Colon (tissue), 2 donors: ENCODE measurements around the gene EPYC.
"Not testable (repeated sequence)": the region's sequence is repeated elsewhere in the genome, so short reads cannot be mapped to it uniquely, and the experiment has no call there.

ENCODE experiments used
- FAIRE-seq: peaks from 2 replicates; lab custom pipeline; 2012; peaks lifted over from hg19 to GRCh38; lab: Jason Lieb, UNC
- donor health status: control.
- donor health status: control.

Gene EPYC

DNA sequence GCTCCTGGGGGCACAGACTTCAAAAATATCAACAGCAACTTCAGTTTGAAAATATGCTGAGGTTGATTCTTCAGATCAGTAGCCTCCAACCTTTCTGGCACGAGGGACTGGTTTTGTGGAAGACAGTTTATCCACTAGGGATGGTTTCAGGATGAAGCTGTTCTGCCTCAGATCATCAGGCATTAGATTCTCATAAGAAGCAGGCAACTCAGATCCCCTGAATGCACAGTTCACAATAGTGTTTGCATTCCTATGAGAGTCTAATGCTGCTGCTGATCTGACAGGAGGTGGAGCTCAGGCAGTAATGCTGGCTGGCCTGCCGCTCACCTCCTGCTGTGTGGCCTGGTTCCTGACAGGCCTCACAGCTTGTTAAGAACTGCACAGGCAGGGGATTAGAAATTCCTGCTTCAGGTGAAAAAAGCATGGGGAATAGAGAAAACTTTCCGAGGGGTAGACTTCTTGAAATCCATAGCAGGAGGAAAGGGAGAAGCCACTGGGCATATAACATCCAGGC, 12.8 kb downstream of the EPYC start:
- FAIRE-seq = no peak

DNA sequence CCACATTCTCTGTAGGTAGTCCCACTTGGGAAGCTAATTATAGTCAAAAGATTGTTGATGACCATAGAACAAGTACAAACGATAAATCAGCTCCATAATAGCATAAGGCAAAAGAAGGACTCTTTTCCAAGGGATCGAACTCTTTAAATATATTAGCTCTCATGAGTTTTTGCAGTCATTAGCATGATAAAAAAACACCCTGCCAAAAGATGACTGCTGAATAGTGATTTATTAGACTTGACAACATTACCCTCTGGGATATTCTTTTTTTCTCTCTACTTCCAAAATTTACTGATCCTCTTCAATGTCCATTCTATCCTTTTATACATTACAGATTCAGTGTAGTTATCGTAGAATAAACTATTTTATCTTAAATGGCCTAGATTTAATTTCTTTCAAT, 14.2 kb downstream of the EPYC start:
- FAIRE-seq = no peak

DNA sequence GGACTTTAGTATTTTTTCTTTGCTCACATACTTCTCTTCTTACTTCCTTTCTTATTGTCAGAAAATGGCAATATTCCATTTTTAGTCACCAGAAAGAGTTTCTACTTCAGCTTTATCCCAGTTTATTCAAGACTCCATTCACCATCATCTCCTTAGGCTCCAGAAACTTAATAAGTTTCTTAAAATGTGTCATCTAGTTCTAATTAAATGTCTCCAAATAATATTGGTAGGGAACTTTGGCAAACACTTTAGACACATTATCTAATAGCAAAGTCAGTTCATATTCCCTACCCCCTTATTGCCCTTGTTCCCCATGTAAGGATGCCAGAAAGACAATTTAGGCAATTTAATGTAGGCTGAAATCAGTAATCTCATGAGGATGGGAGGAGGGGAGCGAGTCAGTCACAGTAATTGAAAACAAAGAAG, 15.1 kb downstream of the EPYC start:
- no peak for FAIRE-seq

DNA sequence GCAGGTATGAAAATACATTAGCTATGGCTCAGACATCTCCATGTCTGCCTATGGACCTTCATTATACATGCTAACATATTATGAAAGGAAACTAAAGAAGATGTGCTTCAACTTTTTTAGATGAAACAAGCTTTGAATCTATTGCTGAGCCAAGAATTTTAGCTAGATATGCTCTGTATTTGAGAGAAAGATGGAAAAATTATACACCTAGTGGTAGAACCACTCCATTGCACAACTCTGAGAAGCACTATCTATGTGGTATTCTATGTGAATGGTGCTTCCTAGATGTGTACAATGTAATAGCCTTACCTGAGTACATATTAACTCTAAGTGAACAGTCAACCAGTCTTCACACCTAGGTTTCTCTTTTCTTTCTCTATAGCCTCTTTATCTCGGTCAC, 17.3 kb downstream of the EPYC start:
- no peak for FAIRE-seq

DNA sequence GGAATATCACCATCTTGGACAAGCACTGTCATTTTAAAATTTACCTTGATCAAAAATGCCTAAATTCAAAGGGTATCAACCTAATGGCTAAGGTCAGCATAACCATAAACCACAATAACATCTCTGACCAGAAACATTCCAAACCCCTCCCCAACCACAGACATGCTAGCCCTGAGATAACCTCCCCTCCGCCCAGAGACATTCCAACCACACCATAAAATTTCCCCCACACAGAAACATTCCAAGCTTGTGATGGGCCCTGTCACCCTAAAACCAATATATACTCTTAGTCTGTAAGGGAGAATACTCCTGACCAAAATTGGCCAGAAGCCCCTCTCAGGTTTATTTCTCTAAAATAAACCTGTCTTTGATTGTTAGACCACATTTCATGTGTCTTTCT, 17.7 kb downstream of the EPYC start:
- FAIRE-seq = no peak

DNA sequence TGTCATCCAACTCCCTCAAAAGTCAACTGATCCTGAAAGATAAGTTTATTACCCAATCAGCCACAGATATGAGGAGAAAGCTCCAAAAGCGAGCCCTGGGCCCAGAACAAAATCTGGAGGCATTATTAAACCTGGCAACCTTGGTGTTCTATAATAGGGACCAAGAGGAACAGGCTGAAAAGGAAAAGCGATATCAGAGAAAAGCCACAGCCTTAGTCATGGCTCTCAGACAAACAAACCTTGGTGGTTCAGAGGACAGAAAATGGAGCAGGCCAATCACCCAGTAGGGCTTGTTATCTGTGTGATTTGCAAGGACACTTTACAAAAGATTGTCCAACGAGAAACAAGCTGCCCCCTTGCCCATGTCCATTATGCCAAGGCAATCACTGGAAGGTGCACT, 19.4 kb downstream of the EPYC start:
- FAIRE-seq = not testable (repeated sequence)

DNA sequence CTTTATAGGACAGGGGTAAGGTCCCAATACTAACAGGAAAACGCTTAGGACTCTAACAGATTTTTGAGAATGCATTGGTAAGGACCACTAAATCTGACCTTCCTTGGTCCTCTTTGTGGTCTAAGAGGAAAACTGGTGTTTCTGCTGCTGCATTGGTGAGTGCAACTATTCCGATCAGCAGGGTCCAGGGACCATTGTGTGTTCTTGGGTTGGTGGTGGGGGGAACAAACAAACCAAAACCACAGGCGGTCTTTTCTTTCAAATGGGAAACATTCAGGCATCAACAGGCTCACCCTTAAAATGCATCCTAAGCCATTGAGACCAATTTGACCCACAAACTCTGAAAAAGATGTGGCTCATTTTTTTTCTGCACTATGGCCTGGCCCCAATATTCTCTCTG, 20.7 kb downstream of the EPYC start:
- no peak for FAIRE-seq

DNA sequence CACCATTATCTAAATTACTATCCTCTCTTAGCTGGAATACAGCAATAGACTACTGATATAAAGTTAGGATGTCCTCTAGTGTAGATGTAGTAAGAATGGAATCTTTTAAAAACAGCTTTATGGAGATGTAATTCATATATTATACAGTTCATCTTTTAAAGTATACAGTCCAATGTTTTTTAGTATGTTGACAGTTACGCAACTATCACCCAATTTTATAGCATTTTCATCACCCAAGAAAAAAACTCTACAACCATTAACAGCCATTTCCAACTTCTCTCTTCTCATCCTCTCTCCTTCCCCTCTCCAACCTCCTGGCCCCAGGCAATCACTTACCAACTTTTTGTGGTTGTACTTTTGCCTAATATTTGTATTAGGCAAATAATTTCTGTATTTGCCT, 22.6 kb downstream of the EPYC start:
- FAIRE-seq = no peak

DNA sequence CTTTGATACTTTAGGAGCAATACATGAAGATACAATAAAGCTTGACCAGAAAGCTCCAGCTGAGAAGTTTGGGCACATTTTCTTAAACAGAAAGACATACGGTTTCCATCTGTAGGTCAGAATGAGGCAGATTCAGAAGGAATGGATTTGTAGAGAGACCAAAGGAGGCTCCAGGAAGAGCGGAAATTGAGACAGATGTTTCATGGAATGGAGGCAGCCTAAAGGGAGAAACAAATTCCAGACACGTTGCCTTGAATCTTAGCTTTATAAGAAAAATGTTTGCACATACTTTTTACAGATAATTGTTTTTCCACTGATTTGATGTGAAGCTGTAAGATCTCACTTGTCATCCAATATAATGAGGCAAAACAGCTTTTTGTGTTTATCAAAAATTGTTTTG, 24.8 kb downstream of the EPYC start:
- FAIRE-seq = no peak

DNA sequence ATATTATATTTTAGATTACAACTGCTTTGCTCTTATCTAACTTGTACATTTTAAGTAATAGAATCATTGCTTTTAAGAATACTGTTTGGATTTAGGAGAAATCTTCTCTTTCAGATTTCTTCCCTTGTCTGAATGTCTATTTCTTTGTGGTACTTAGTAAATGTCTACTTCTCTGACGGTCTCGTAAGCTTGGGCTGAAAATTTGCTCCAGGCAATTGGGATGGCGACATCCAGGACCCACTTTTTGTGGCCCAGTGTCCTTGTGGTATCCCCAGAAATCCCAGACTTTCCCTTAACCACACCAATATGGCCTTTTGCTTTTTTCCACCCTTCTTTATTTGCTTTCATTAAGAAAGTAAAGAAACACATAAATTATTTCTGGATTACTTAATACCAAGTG, 25.8 kb downstream of the EPYC start:
- no peak for FAIRE-seq

DNA sequence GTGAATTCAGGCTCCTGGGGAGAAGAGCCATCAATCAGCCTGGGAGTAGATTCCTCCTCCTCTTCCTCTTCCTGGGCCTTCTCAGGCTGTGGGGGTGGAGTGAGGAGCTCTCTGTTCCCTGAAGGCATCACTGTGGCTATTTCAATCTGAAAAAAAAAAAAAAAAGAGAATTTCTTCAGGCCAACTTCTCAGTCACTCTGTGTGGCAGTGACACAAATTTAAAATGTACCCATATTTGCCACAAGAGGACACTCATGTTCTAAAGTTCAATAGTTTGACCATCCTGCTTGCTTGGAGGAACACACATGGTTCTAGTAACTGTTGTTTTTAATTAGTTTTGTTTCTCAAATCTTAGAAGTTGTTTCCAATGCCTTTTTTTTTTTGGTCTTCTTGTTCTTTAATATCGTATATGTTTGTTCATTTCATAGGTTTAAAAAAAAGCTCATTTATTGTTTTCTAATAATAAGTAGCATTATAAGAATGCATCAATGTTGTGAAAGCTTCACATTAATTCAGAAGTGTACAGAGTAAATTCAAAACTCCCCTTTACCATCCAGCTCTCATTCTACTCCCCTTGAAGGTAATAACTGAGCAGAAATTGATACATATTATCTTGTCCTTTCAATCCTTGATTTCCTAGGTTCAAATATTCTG, 26.5 kb downstream of the EPYC start:
- peak; percentile 68 for FAIRE-seq

DNA sequence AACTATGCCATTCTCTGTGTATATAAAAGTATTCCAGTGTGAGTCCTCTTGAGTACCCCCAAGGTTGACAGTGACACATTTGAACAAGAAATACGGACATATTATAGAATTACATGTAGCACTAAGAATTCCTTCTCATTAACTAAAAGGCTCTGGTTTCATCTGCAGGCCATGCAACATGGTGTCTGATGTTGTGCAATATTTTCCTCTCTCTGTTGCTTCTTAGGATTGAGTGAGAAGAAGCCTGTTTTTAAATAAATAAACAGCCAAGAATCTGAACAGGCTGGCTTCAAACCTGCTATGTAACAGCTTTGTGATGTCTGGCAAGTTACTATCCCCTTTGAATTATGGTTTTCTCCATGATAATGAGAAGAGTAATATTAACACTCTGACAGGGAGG, 27.5 kb downstream of the EPYC start:
- no peak for FAIRE-seq

DNA sequence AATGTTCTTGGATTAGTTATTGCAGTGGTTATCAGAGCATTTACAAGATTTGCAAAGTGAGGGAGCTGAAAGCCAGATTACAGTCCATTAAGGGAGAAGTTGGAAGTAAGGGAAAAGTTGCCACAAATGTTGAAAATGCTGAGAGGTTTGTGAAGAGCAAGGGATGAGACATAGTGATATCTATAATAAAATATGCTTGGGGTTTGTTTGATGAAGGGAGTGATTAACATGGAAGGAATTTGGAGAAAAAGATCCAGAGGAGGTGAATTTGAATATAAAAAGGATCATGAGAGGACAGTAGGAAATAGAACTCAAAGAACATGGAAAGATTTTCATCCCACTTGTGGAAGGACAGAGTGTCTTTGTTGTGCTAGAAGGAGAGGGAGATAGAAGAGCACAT, 30.5 kb downstream of the EPYC start:
- no peak for FAIRE-seq

DNA sequence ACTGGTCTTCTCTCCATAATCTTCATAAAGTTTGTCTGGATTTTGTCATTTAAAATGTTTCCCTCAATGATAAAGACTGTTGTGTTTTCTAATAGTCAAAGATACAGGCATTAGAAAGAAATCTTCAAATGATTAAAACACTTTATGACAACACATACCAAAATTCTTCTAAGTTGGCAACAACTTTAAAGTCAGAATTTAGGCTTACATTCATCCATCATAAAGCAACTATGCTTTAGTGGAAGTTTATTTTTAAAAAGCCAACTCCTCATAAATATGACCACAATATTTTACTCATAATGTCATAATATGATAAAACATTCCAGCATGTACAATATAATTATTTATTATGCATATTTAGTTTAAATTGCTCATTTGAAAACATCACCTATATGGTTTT, 32.5 kb downstream of the EPYC start:
- FAIRE-seq = no peak

DNA sequence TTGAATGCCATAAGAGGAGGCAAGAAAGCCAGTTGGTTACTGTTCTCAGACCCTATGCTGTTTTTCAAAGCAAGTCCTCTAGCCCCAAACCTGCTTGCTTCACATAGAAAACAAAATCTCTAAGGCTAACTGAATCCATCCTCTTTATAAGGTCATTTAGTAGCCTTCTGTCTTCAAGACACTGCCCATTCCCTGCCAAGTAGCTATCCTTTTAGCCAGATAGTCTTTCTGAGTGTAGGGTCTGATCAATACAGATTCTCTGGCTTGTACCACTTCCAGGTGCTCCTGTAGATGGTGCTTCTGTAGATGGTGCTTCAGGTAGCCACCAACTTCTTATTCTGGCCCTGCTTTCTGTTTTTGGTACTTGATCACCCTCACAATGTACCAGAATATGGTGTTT, 33.9 kb downstream of the EPYC start:
- no peak for FAIRE-seq

DNA sequence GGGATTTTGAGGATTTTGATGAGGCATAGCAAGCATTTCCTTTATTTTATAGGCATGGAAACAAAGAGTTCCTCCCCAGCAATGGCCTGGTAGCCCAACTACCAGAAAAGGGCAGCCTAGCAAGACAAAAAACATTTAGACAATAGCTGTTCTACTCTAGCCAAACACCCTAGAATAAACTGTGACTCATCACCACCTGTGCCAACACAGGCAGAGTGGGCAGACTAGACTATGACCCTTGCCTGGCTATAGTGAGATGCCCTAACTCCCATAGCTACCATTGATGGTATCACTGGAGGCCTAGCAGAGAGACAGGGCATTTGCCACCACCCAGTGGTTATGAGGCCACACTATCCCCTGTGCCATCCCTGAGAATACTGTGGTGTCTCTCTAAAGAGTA, 34.3 kb downstream of the EPYC start:
- FAIRE-seq = no peak

DNA sequence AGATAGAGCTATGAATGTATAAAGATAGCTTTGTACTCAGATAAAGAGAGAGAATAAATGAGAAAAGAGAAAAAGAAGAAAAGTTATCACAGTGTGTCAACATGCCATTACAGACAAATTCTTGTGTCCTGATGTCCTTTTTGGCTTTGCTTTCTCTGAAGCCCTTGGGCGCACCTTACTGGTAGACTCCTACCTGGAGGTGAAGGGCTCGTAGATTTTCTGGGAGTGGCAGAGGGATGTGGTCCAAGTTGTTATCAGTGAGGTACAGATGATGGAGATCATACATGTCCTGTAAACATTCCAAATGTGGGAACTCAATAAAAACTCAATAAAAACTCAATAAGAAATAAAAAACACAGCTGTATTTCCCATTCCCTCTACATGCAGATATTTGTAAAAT, 34.9 kb downstream of the EPYC start:
- no peak for FAIRE-seq

DNA sequence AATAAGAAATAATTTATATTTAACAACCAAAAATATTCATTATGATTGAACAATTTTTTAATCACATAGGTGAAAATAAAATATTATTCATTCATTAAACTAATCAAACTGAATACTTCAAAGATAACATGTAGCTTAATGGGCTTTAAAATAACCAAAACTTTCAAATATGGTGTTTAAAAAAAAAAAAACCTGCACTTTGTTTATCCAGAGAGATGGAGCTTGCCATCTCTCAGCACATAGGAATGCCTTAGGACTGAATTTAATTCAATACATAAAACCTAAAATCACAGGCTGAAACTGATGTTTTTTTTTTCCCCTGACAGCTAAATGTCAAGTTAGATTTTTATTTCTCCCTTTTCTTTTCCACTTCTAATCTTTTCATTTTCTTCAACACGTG, 35.4 kb downstream of the EPYC start:
- no peak for FAIRE-seq

DNA sequence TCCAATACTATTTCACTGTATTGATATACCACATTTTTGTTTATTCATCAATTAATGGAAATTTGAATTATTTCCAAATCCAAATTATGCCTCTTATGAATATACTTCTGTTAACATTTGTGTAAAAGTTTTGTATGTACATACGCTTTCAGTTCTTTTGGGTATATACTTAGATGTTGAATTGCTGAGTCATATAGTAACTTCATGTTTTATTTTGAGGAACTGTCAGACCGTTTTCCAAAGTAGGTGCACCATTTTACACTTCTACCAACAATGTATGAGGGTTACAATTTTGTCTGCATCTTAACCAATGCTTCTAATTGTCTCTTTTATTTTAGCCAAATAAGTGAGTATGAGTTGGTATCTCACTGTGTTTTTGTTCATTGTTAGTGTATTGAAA, 39.6 kb downstream of the EPYC start:
- FAIRE-seq = no peak

DNA sequence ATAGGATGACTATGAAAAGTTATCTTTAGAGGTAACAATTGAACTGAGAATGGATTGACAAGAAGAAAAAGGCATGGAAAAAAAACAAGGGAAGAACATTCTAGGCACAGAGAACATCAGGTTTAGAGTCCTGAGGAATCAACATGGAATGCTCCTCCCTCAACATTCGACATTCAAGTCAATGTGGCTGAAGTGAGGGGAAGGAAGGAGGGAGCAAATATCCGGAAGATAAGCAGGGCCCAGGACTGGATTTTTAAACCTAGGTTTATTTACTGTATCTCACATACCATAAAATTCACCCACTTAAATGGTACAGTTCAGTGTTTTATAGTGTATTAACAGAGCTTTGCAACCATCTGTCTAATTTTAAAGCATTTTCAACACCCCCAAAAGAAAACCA, 40.2 kb downstream of the EPYC start:
- no peak for FAIRE-seq

DNA sequence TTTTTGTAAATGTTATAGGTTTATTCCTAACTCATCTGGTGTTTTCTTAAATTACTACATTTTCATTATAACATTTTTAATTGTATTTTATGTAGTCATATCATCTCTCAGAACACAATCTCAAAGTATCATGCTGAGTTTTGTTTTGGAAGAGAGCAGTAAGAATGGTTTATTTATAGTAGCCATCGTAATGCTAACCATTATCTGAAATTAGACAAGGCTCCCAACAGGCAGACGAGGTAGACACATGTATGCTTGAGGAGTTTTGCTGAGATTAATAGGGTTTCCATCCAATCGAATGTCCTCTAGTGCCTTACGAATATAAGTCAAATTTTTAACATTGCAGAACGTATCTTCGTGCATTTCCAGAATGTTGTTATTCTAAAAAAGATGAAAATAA, 40.8 kb downstream of the EPYC start:
- no peak for FAIRE-seq

DNA sequence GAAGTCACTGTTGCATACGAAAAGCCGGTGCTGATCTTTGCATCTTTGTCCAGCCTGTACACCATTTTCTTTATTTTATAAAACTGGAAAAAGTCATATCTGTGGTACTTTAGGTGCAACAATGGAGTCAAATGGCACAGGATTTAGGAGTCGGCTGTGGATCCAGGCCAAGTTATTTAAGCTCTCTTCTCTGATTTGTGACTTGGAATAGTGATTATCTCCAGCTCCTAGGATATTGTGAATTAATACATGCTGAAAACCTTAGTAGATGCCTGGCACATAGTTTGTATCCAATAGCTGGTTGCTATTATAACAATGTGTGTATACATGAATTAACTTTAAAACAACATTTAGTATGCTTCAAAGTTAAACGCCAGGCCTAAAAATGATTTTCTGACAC, 43.6 kb downstream of the EPYC start:
- FAIRE-seq = no peak

DNA sequence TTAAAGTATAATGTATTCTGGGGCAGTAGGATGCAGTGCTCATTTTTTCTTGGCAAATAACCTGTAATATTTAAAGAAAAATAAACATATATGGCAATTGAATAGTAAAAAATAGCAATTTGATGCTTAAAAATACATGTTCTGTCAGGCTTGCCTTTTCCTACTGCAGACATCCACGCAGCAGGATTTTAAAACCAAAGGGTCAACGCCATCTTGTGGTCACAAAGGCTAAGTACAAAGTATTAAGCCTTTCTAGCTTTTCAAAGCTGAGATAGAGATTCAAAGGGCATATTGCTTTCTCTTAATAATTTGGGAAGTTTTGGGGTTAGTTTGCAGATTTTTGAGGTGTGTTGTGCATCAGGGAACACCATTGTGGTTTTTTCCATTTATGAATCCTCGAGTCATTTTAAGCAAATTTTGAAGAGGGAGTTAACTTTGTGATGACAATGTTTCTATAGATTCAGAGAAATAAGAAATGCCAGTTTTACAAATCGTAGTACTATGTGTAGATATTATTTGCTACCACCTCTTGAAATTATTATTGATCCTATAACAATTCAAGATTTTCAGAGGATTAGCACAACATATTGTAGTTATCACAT, 45.1 kb downstream of the EPYC start:
- no peak for FAIRE-seq

DNA sequence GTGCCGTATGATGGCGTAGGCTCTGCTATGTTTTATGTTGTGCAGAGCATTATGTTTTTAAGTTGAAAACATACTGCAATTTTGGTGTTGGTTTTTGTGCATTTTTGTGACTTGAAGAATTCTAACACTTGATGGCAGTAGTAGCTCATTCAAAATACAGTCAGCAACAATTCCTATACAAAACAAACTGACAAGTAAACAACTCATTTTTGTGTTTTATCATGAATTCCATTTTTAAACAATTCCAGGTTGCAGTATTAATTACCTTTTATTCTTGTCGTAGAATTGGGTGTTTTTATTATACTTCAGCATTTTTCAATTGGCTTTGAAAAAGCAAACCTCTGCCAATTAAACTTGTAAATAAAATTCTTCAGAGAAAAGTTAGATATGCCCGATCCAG, 45.7 kb downstream of the EPYC start:
- FAIRE-seq = no peak
